CD4-positive, alpha-beta T cell treated with Interleukin-6 at 100 ng/mL for 8 hours (primary cell): ENCODE results near the gene HGS.

Experiments used
- DNase-seq: peaks from one replicate; pipeline ENCODE4 v3.0.0-alpha.2; 2020; ENCODE audit warnings: mixed read lengths, low spot score

Gene HGS, protein sequence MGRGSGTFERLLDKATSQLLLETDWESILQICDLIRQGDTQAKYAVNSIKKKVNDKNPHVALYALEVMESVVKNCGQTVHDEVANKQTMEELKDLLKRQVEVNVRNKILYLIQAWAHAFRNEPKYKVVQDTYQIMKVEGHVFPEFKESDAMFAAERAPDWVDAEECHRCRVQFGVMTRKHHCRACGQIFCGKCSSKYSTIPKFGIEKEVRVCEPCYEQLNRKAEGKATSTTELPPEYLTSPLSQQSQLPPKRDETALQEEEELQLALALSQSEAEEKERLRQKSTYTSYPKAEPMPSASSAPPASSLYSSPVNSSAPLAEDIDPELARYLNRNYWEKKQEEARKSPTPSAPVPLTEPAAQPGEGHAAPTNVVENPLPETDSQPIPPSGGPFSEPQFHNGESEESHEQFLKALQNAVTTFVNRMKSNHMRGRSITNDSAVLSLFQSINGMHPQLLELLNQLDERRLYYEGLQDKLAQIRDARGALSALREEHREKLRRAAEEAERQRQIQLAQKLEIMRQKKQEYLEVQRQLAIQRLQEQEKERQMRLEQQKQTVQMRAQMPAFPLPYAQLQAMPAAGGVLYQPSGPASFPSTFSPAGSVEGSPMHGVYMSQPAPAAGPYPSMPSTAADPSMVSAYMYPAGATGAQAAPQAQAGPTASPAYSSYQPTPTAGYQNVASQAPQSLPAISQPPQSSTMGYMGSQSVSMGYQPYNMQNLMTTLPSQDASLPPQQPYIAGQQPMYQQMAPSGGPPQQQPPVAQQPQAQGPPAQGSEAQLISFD

DNA sequence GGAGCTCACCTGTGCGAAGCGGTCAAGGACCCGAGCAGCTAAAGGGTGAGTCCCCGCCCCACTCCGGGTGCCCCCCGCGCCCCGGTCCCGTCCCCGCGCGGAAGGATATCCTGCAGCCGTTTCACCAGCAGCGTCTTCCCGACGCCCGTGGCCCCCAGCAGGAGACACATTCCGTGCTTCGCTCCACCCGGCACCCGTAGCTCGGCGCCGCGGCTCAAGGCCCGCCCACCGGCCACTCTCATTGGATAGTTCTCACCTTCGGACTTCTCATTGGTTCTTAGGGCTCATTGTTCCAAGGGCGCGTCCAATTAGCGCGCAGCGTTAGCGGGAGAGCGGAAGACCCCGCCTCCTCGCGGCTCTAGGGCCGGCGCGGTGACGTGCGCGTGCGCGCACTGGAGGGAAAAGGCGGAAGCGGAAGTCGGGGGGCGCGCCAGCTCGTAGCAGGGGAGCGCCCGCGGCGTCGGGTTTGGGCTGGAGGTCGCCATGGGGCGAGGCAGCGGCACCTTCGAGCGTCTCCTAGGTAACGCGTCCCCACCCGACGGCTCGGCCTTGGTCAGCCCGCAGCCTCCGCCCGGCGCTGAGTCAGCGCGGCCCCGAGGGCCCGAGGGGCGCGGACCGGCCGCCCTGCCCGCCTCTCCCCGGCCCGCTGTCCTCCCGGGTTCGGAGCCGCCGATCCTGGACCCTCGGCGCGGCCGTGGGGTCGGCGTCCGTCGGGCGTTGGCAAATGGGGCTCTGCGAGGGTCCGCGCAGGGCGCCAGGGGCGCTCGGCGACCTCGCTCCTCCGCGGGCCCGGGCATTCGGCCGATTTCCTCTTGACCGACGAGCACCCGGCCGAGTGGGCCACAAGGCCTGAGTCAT is at the start of gene HGS, which contains the start of gene ARL16:
Gene HGS, plus strand, starts transcription at position 428 of the 858 bp plus-strand sequence. Its CDS starts 56 bp downstream, at position 484.
Gene ARL16, minus strand, starts transcription at position 214 of the 858 bp plus-strand sequence. Its CDS starts 44 bp downstream, at position 170.
- peak; percentile 96 for DNase-seq

- no peak for DNase-seq
These were observed 48.4 kb upstream of the HGS start for GRCh38 chr17:81635431-81635830.

GRCh38 chr17:81635973-81636504 is 47.8 kb upstream of the HGS start:
- no peak for DNase-seq

DNA sequence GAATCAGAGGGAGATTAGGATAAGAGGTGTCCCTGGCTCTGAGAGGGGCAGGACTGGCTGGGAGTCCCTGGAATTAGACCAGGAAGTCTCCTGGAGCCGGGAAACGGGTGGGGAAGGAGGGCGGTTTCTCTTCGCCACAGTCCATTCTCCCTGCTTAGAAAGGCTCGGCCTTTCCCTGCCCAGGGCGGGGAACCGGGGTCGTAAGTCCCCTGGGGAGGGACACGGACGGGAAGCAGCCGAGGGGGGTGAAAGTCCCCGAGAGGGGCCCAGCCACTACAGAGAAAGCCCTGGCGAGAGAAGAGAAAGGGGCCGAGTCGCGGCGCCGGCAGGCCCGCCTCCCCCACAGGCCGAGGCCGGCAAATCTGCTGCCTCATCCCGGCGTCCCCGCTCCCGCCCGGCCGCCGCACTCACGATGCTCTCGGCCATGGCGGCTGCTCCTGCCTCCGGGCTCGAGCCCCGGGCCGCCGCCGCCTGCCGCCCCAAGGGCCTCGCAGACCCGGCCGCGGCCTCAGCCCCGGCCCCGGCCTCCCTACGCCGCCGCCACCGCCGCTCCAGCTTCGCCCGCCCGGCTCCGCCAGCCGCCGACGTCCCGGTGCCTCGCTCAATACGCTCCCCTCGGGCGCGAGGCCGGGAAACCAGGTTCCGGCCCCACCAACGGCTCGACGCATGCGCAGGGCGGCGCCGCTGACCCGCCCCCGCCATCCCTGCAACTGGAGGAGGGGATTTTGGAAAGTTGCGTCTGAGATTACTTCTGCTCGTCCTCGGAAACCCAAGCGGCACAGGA is 47.1 kb upstream of the HGS start, which contains the start of the genes NPLOC4 and TSPAN10:
Gene NPLOC4, minus strand, starts transcription at position 608 of the 784 bp plus-strand sequence. Its CDS starts 182 bp downstream, at position 426.
Gene TSPAN10, plus strand, starts transcription at position 692 of the 784 bp plus-strand sequence. CDS start 5,217 bp downstream, outside the sequence.
- peak; percentile 78 for DNase-seq

- DNase-seq = no peak
These were observed 45.1 kb upstream of the HGS start for GRCh38 chr17:81638683-81639082.

DNA sequence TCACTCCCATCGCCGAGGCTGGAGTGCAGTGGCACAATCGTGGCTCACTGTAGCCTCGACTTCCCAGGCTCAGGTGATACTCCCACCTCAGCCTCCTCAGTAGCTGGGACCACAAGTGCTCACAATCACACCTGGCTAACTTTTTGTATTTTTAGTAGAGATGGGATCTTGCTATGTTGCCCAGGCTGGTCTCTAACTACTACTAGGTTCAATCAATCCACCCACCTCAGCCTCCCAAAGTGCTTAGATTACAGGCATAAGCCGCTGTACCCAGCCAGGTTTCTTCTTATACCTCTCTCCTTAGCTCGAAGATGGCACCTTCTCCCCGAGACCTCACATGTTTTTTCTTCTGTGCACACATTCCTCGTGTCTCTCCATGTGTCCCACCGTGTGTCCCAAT is 43.8 kb upstream of the HGS start:
- no peak for DNase-seq

DNA sequence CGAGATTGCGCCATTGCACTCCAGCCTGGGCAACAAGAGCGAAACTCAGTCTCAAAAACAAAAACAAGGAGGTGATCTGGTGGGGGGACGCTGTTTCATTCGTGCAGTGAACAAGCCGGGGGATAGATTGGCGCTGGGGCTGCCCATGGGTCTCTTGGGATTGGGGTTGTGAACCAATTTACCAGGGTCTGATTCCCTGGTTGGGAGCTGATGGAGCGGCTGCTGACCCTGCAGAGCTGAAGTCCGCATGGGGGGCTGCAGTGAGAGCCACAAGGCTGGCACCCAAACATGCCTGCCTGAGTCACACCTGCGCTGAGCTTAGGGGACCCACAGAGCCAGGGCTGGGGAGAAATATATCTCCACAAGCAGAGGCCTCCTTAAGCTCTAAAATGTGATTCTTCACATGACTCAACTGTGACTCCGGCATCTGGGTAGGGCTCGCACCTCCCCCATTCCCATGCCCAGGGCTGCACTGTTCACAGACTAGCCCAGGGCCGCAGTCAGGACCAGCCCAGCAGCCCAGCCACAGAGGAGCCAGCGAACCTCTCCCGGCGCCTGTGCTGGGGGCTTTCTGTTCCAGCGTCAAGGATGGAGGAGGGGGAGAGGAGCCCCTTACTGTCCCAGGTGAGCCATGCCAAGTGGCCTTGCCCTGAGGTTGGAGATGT is 41.9 kb upstream of the HGS start:
- no peak for DNase-seq

GRCh38 chr17:81644496-81644895 is 39.3 kb upstream of the HGS start:
- no peak for DNase-seq

GRCh38 chr17:81644976-81645952 is 38.5 kb upstream of the HGS start:
- no peak for DNase-seq

- DNase-seq = no peak
These were observed 36.8 kb upstream of the HGS start for GRCh38 chr17:81646869-81647600.

DNA sequence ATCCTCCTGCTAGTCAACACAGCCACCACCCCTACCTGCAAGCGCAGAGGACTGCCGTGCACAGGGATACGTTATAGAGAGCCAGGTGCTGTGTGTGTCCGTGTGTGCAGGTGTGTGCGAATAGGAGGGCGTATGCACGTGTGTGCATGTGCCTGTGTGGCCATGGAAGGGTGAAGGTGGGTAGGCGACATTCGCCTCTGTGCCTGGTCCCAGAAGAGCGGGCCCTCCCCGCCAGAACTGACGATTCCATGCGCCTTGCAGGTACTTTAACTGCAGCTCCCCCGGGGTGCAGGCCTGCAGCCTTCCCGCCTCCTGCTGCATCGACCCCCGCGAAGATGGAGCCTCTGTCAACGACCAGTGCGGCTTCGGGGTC is 36.2 kb upstream of the HGS start:
- DNase-seq = no peak

DNA sequence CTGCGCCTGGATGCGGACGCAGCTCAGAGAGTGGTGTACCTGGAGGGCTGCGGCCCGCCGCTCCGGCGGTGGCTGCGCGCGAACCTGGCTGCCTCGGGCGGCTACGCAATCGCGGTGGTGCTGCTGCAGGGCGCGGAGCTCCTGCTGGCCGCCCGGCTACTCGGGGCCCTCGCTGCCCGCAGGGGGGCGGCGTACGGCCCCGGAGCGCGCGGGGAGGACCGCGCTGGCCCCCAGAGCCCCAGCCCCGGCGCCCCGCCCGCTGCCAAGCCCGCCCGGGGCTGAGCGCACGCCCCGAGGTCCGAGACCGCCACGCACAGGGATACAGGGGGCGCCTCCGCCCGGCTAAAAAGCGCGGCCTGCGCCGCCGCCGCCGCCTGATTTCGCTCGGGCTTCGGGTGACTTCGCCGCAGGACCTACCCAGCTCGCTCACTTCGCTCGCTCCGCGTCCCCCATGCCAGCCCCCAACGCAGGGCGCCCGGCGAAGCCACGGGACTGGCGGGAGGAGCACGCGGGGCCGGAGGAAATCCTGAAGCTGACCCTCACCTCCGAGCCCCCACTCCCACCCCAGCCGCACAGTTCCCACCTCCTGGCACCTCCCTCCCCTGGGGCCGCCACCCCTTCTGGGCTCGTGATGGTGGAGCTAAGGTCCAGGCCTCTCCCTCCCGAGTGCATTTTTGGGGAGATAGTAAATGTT is 35.7 kb upstream of the HGS start:
- no peak for DNase-seq

DNA sequence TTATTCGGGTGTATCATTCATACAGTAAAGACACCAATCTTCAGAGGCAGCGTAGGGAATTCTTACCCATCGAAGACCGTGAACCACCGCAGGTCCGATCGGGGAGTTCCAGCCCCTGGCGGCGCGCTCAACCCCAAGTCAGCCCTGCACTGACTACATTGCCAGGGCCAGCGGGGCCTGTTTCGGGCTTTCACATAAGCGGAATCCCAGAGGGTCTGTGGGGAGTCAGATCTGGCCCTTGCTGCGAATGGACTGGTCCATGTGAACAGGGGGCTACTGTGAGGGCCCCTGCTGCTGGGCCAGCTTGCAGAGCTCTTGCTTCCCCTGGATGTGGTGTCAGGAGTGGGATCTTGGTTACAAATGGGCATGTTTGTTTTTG is 35.1 kb upstream of the HGS start:
- DNase-seq = no peak

DNA sequence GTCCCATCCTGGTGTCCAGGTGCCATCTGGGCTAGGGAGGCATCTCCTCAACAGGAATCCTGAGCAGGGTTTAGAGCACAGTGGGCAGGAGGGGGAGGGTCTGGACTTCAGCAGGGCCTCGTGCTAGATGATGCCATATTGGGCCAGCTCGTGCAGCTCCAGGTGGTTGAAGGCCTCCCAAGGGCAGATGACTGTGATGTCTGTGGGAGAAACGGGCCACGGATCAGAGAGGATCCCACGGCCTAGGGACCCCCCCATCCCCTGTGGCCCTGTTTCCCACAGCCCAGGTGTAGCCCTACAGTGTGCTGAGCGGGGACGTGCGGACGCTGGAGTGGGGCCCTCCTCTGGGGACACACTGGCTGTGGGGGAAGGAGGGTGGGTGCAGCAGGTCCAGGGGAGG is 32.9 kb upstream of the HGS start:
- no peak for DNase-seq

- no peak for DNase-seq
These were observed 32.1 kb upstream of the HGS start for GRCh38 chr17:81651692-81652091.

GRCh38 chr17:81652906-81653771 is 30.7 kb upstream of the HGS start:
- DNase-seq = no peak
